ENCODE results near the gene KRTAP19-4. TPM values are rescaled to one million over a fixed set of nuclear protein-coding genes. Genes with fewer than 3 reads are reported as not detected.
"Not testable (repeated sequence)": the region's sequence is repeated elsewhere in the genome, so short reads cannot be mapped to it uniquely, and the experiment has no call there.

The KRTAP19-4 gene, protein sequence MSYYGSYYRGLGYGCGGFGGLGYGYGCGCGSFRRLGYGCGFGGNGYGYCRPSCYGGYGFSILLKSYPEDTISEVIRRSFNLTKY
- not detected for total RNA-seq
- long read RNA-seq = 0 reads

DNA sequence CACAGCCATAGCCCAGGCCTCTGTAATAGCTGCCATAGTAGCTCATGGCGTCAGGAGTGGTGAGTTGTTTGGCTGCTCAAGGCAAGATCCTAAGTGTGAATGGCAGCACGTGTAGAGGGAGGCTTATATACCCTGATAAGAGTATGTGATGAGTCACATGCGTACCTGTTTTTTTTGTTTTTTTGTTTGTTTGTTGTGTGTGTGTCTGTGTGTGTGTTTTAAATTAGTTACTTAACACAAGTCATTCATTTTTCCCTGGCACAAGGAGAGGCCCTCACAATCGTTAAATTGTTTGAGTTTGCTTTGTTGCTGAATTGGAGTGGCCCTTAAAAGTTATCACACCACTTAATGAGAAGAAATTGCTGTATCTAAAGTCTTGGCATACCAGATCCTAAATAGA, at the start of gene KRTAP19-4:
TSS of gene KRTAP19-4 (minus strand) at position 101 of the 400 bp plus-strand sequence. CDS start at position 46, 55 bp downstream.
- DNase-seq (no peak), ATAC-seq (no peak)
- intact Hi-C loops (cut with micrococcal nuclease) = no loop called here

DNA sequence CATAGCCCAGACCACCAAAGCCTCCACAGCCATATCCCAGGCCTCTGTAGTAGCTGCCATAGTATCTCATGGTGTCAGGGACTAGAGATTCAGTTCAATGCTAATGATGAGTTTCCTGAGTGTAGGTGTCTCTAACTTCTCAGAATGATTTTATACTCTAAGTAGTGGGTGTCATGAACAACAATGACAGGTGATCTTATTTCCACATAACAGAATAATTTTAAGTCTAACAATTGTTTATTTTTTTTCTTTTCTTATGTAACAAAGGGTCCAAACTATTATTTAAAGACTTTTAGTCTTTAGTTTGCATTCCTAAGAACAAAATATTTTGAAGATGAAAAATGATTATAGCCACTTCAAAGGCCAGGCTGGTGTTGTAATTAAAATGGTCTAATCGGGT, 44.8 kb upstream of the KRTAP19-4 start, which contains the start of gene KRTAP19-6:
TSS of gene KRTAP19-6 (minus strand) at position 101 of the 400 bp plus-strand sequence. CDS start at position 70, 31 bp downstream.
- intact Hi-C loops (cut with micrococcal nuclease) = no loop called here
- DNase-seq = no peak
- ATAC-seq = no peak

DNA sequence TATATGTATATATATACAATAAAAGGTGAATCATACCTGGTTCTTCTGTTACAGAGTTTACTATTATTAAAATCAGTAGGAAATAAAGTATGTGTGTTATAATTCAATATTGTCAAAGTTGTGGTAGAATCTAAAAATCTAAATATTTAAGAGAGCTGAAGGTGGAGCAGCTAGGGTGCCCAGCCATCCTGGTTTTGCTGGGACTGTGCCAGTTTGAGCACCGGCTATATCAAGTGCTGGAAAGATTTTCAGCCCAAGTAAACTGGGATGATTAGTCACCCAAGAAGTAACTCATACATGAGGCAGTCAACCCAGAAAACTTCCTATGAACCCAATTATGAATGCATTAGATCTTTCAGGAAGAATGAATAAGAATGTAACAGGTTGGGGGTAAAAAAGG, 21.9 kb upstream of the KRTAP19-4 start:
- intact Hi-C loops (cut with micrococcal nuclease) = no loop called here
- ATAC-seq = no peak

DNA sequence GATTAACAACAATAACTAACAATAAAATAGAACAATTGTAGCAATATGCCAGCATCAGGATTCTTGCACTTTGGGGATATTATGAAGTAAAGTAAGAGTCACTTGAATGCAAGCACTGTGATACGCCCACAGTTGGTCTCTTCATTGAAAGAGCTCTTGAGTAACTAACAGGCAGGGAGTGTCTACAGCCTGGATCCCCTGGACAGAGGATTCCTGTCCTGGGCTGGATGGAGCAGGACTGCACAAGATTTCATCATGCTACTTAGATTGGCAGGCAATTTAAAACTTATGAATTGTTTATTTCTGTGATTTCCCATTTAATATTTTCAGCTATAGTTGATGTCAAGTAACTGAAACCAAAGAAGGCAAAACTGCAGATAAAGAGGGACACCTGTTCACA, 18.7 kb upstream of the KRTAP19-4 start:
- intact Hi-C loops (cut with micrococcal nuclease) = no loop called here
- DNase-seq (no peak), ATAC-seq (no peak)

More for the DNA sequence above, 21.9 kb upstream of the KRTAP19-4 start:
- DNase-seq = no peak

DNA sequence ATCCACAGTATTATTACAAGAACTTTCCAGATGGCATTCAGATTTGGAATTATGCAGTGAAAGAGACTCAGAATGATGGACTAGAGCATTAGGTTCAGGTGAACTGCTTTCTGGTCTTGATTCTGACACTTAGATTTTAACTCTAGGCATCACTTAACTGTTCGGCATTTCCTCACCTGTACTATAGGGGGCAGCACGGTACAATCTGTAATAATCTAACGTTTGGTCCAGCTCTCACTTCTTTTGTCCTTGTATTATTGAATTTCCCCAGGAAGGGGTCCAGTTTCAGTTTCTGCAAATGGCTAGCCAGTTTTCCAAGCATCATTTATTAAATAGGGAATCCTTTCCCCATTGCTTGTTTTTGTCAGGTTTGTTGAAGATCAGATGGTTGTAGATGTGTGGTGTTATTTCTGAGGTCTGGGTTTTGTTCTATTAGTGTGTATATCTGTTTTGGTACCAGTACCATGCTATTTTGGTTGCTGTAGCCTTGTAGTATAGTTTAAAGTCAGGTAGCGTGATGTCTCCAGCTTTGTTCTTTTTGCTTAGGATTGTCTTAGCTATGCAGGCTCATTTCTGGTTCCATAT, 8.7 kb upstream of the KRTAP19-4 start:
- intact Hi-C loops (cut with micrococcal nuclease); DNase-seq; ATAC-seq: not testable (repeated sequence)

DNA sequence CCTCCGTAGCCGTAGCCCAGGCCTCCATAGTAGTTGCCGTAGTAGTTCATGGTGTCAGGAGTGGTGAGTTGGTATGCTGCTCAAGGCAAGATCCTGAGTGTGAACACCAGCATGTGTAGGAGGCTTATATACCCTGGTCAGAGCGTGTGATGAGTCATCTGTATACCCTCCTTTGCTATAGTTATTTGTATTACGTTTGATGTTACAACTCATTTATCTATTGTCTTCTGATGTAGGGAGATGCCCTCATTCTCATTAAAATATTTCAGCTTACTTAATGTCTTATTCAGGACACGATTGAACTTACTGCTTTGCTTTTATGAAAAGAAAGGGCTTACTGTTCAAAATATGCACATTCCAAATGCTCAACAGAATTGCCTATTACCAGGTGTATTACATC, 5.1 kb upstream of the KRTAP19-4 start, which contains the start of gene KRTAP19-5:
TSS of gene KRTAP19-5 (minus strand) at position 101 of the 400 bp plus-strand sequence. CDS start at position 50, 51 bp downstream.
- intact Hi-C loops (cut with micrococcal nuclease) = no loop called here
- ATAC-seq = no peak

DNA sequence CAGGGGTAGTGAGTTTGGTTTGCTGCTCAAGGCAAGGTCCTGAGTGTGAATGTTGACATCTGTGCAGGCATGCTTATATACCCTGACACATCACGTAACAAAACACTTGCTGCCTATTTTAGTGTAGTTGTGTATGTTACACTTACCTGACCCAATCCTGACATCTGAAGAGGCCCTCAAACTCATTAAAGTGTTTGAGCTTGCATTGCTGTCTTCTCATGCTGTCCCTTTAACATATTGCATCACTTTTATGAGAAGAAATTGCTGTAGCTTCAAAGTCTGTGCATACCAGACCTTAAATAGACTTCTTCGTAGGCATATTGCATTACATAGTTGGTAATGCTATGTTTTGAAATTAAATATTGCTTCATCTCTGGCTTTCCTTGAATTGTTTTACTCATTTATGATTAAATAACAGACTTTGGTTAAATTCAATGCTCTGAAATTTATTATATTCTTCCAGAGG, 5.0 kb downstream of the KRTAP19-4 start, which contains the start of gene KRTAP19-3:
TSS of gene KRTAP19-3 (minus strand) at position 51 of the 466 bp plus-strand sequence. CDS start 56 bp downstream, outside the sequence.
- intact Hi-C loops (cut with micrococcal nuclease) = no loop called here
- ATAC-seq = no peak
- no peak for DNase-seq

More for the DNA sequence above, 5.1 kb upstream of the KRTAP19-4 start, which contains the start of gene KRTAP19-5:
- no peak for DNase-seq

DNA sequence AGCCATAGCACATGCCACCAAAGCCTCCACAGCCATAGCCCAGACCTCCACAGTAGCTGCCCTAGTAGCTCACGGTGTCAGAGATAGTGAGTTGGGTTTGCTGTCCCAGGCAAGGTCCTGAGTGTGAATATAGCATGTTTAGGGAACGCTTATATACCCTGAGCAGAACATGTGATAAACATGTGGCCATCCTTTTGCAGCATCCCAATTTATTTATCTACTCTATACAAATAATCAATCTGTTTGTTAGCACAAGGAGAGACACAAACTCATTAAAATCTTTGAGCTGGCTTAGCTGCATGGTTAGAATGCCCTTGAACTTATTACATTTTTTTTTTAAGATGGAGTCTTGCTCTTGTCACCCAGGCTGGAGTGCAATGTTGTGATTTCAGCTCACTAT, 9.6 kb downstream of the KRTAP19-4 start, which contains the start of gene KRTAP19-2:
TSS of gene KRTAP19-2 (minus strand) at position 101 of the 400 bp plus-strand sequence. CDS start at position 13, 88 bp downstream.
- DNase-seq (no peak), ATAC-seq (no peak)
- intact Hi-C loops (cut with micrococcal nuclease) = no loop called here

DNA sequence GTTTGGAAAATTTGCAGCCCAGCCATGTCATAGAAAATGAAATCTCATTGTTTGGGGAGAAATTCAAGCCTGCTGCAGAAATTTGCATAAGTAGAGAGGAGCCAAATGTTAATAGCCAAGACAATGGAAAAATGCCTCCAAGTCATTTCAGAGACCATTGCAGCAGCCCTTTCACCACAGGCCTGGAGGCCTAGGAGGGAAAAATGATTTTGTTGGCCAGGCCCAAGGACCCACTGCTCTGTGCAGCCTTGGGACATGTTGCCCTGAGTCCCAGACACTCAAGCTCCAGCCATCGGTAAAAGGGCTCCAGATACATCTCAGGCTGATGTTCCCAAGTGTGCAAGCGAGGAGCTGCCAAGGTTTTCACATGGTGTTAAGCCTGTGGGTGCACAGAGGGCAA, 10.8 kb downstream of the KRTAP19-4 start:
- intact Hi-C loops (cut with micrococcal nuclease) = no loop called here
- ATAC-seq (no peak), DNase-seq (no peak)

DNA sequence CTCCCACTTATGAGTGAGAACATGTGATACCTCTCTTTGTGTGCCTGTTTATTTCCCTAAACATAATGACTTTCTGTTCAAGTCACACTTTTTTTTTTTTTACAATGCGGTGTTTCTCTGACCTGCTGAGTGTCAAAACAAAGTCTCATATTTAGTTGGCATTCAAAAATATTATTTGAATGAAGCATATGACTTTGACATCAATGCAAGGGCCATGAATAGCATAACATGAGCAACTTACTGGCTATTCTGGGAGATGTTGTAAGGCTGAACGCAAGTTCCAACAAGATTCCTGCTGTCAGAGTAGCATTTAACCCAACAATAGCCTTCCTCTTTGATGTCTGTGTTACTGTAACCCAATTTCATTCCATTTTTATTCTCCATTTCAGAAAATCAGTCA, 14.8 kb downstream of the KRTAP19-4 start:
- DNase-seq (no peak), ATAC-seq (peak; percentile 88)
- intact Hi-C loops (cut with micrococcal nuclease) = no loop called here

DNA sequence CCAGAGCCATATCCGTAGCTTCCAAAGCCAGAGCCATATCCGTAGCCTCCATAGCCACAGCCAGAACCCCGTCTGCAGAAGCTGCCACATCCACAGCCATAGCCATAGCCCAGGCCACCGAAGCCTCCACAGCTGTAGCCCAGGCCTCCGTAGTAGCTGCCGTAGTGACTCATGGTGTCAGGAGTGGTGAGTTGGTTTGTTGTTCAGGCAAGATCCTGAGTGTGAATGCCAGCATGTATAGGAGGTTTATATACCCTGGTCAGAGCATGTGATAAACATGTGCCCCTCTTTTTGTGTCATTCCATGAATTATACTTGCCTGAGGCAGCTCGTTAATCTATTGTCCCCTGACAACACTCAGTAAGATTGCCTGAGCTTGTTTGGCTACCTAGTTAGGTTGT, 16.8 kb downstream of the KRTAP19-4 start, which contains the start of gene KRTAP19-1:
TSS of gene KRTAP19-1 (minus strand) at position 223 of the 400 bp plus-strand sequence. CDS start at position 173, 50 bp downstream.
- intact Hi-C loops (cut with micrococcal nuclease) = no loop called here
- DNase-seq (no peak), ATAC-seq (no peak)

DNA sequence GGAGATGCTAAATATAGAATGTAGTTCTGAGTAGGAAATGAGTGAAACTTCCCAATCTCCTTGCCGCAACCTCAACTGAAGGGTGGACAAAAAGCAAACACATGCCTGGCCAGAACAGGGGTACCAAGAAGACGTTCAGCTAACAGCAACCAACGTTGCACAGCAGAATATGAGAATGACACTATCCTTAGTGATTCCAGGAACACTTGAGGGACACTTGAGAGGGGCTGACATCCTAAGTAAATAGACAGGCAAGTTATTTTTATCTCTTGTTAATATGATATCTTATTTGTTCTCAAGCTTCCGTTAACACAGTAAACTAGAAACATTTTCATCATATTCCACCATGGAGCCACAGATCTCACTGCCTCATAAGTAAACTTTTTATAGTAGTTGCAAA, 17.7 kb downstream of the KRTAP19-4 start:
- DNase-seq (no peak), ATAC-seq (peak; percentile 62)
- intact Hi-C loops (cut with micrococcal nuclease) = no loop called here

DNA sequence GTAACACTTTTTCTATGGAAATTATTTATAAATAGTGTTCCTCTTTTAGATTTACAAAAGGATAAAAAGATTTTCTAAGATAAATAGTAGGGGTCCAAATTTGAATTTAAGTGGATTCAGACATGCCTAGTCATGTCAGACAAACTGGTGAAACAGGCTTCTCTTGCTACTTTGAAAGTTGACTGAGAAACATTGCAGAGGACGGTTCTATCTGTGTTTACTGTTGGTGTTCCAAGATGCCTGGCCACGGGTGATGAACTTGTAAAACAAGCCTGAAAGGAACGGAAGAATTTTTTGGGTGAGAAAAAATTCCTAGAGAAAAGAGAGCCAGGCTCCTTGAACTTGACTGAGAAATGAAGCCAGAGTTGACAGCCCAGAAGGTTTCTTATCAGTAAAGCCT, 19.0 kb downstream of the KRTAP19-4 start:
- ATAC-seq (no peak), DNase-seq (no peak)
- intact Hi-C loops (cut with micrococcal nuclease) = no loop called here

DNA sequence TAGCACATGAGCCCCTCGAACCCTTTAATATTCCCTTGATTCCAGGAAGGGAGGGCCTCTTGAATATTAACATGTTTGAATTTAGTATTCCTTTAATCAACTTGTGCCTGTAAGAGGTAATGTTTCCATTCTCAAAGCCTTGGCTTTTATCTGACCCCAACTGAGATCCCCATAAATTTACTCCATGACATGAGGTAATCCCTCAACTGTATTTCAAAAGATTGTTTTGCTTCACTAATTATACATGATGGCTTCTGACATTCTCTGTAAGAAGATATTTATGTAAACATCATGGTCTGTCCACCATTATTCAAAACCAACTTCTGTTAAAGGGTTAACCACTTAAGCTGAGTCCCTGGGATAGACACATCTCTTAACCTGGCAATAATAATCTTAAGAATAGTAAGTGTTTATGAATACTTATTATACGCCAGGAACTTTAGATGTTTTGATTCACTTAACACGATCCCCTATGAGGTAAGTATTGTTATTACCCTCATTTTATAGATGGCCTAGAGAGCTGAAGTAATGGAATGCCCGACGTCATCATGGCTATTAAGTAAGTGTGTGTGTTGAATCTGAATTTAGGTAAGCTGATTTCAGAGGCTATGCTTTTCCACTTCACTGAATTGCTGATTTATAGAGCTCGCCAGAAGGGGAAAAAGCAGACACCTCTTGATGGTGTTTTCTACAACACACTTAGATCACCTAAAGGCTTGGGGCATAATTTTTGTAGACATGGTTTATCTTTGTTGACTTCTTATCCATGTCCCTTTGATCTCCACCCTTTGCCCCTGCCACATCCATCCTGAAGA, 27.9 kb downstream of the KRTAP19-4 start:
- ATAC-seq = no peak
- intact Hi-C loops (cut with micrococcal nuclease) = no loop called here

DNA sequence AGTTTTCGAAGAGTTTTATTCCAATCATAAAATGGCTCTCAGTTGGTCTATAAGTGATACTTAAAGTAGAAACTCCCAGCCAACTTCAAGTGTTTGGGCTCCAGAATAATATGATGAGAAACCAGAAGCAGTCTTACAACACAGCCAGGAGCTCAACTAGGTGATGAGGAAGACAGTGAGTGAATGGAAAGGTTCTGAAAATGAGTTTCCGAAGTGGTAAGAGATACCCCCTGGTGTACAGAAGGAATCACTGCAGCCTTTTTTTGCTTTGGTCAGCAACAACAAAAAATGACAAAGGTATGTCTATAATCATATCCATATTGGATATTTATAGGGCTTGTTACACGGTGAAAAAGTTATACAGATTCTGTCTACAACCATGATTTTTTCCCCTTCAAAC, 33.3 kb downstream of the KRTAP19-4 start:
- DNase-seq = no peak
- no peak for ATAC-seq
- intact Hi-C loops (cut with micrococcal nuclease) = no loop called here

More for the DNA sequence above, 27.9 kb downstream of the KRTAP19-4 start:
- DNase-seq = no peak

DNA sequence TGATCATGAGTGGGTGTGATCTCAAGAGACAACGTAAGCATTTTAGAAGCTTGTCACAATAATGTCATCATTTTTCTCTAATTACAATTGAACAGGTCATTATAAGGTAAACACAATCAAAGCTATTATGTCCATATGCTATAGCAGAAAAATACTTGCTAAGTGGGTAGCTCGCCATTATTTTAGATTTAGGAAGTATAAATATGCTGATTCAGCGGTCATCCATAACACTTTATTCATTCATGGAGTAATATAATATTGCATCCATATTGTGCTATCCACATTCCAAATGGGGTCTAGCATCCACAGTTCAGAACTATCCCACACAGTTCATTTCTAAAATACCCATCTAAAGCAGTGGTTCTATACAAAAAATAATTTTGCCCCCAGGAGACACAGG, 48.5 kb downstream of the KRTAP19-4 start:
- no peak for ATAC-seq

DNA sequence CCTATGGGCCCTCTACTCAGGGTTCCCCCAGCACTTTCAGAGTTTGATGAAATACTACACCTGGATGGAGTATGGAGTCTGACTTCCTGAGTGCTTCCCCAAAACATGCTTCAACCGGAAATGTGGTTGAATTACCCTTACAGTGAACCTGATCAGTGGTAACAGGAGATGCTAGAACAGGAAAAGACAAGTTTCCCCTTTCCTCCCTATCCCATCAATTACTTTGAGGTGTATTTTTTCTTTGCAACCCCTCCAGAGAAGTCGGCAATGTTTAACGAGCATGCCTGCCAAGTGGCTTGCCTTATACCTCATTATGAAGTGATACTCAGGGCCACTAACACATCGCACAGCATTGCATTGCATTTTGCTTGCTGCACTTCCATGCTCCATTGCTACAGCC, 49.9 kb downstream of the KRTAP19-4 start:
- ATAC-seq (no peak), DNase-seq (no peak)
- intact Hi-C loops (cut with micrococcal nuclease) = no loop called here

More for the DNA sequence above, 48.5 kb downstream of the KRTAP19-4 start:
- intact Hi-C loops (cut with micrococcal nuclease) = no loop called here
- no peak for DNase-seq
